Neutrophil (primary cell): ENCODE results near the gene TMEM258.
A peak's percentile ranks its signal among the peaks of the same experiment; 100 is the strongest.

Experiments used
- H3K27ac ChIP-seq: fragments of 200-600 bp; sonication (generic); 2 replicates; pipeline ENCODE4 v1.5.1; 2016; ENCODE audit warnings: mild to moderate bottlenecking, moderate library complexity
- H3K27me3 ChIP-seq: fragments of 200-600 bp; sonication (generic); 2 replicates; pipeline ENCODE4 v1.6.0; 2016; ENCODE audit warnings: mild to moderate bottlenecking
- H3K36me3 ChIP-seq: fragments of 200-600 bp; sonication (generic); 2 replicates; pipeline ENCODE4 v1.5.1; 2017
- H3K4me1 ChIP-seq, 2 experiments: fragments of 200-600 bp in 1 of 2; sonication (generic) in 1 of 2; 1 replicate in 1 of 2; 2 replicates in 1 of 2; pipeline versions ENCODE4 v1.5.1 to v1.6.1; 2013 to 2016; ENCODE audit warnings: low read depth in 1 of 2, low read length in 1 of 2, mild to moderate bottlenecking in 1 of 2, moderate library complexity in 1 of 2; ENCODE audit not compliant: control insufficient read depth in 1 of 2, insufficient read depth in 1 of 2
- H3K4me3 ChIP-seq, 2 experiments: fragments of 200-600 bp in 1 of 2; sonication (generic) in 1 of 2; 1 replicate in 1 of 2; 2 replicates in 1 of 2; pipeline ENCODE4 v1.5.1; 2013 to 2016; ENCODE audit warnings: low read depth in 1 of 2, low read length in 1 of 2, mild to moderate bottlenecking in 1 of 2, moderate library complexity in 1 of 2
- H3K9me3 ChIP-seq: fragments of 200-600 bp; sonication (generic); 2 replicates; pipeline ENCODE4 v1.5.1; 2016
- TF ChIP-seq, protein P1 (sequence below): fragments of 200-600 bp; sonication (generic); IDR thresholded peaks from 2 replicates; pipeline ENCODE4 v1.5.1; 2016; ENCODE audit warnings: antibody characterized with exemption

Gene TMEM258

DNA sequence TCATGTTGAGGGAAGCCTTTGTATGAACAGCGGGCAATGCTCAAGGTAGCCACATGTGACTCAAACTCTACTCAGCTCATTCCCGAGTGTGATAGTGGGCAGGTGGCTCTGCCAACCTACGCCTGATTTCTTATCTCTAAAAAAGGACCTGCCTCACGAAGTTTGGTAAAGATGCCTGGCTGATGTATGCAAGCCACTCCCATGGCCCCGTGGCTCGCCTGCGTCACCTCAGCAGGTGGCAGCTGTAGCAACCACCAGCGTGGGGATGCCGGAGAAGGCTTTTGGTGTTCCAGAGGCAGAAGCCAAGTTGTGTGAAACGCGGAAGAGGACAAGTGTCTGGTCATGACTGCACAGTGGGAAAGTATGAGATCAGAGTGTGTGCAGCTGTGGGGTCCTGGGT is 41.1 kb upstream of the TMEM258 start:
- H3K4me1 ChIP-seq: peaks cover 38 to 51% of the 10 kb centered on the region in 2 experiments
- H3K27ac ChIP-seq: peak overlapping the region; percentile 90
- peaks cover 45% of the 10 kb centered on the region for H3K27me3 ChIP-seq
- no peak overlapping the region for H3K4me3 ChIP-seq
- no peaks in the 10 kb centered on the region for H3K36me3 ChIP-seq
- no peaks in the 10 kb centered on the region for H3K9me3 ChIP-seq
- TF ChIP-seq, protein P1, sequence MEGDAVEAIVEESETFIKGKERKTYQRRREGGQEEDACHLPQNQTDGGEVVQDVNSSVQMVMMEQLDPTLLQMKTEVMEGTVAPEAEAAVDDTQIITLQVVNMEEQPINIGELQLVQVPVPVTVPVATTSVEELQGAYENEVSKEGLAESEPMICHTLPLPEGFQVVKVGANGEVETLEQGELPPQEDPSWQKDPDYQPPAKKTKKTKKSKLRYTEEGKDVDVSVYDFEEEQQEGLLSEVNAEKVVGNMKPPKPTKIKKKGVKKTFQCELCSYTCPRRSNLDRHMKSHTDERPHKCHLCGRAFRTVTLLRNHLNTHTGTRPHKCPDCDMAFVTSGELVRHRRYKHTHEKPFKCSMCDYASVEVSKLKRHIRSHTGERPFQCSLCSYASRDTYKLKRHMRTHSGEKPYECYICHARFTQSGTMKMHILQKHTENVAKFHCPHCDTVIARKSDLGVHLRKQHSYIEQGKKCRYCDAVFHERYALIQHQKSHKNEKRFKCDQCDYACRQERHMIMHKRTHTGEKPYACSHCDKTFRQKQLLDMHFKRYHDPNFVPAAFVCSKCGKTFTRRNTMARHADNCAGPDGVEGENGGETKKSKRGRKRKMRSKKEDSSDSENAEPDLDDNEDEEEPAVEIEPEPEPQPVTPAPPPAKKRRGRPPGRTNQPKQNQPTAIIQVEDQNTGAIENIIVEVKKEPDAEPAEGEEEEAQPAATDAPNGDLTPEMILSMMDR: no peak

DNA sequence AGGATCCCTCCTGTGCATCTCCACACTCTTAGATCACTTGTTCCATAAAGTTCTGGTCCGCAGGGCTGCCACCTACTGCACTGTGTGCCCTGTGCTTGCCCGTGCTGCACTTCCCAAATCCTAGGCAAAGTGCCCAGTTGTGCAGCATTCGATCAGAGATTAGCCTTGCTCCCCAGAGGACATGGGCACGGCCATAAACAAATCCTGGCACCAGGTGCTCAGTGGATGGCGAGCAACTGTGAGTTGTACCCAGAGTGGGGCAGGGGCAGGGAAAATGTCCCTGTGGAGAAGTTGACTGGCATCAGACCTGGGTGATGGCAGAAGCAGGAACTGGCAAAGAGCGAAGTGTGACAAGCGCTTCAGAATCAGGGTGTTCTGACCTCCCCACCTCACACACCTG is 40.4 kb upstream of the TMEM258 start:
- Histone ChIP-seq H3K4me1 (peaks cover 45 to 58% of the 10 kb centered on the region in 2 experiments), H3K4me3 (no peak overlapping the region), H3K9me3 (no peaks in the 10 kb centered on the region), H3K27ac (no peak overlapping the region), H3K27me3 (peaks cover 52% of the 10 kb centered on the region), H3K36me3 (no peaks in the 10 kb centered on the region)
- TF ChIP-seq, protein P1: no peak

GRCh38 chr11:61832207-61832606 is 39.8 kb upstream of the TMEM258 start:
- peaks cover 50 to 64% of the 10 kb centered on the region in 2 experiments for H3K4me1 ChIP-seq
- H3K27me3 ChIP-seq: peaks cover 58% of the 10 kb centered on the region
- TF ChIP-seq, protein P1: no peak
- H3K27ac ChIP-seq: no peak overlapping the region
- H3K36me3 ChIP-seq: no peaks in the 10 kb centered on the region
- H3K9me3 ChIP-seq: no peaks in the 10 kb centered on the region
- H3K4me3 ChIP-seq: no peak overlapping the region

DNA sequence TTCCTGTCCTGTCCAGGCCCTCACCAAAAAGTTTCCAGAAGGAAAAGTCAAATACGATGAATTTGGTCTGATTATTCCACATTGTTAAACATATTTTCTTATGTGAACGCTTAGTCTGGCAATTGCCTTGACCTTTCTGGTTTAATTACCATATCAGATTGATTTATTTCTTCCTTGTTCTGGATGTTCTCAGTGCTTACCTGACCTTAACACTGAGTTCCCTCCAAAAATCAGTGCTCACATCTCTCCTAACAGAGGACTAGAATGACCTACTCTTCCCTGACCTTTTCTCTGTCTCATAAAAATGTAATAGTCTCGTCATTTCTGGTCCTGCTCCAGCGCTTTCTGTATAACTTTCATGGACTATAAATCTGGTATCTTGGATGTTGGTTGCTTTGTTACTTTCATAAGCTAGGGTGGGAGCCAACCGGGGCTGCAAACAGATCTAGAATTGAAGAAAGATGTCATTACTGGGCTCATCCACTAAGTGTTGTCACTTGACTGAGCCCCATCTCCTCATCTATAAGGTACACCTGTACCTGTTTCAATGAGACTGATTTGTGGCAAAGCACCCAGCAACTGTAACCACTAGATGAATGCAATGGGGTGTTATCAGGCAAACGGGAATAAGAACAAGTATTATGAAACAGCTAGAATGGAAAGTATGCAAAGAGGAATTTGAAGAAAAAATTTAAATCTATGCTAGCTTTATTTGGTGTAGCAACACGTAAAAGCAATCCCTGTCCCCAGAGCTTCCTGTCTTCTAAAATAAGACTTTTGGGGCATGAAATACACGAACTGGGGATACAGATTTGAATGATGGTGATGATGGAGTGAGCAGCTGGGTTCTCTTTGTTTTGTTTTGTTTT is 38.1 kb upstream of the TMEM258 start:
- Histone ChIP-seq H3K4me1 (peaks cover 41 to 54% of the 10 kb centered on the region in 2 experiments), H3K36me3 (no peaks in the 10 kb centered on the region), H3K27me3 (peaks cover 75% of the 10 kb centered on the region), H3K9me3 (no peaks in the 10 kb centered on the region), H3K4me3 (no peak overlapping the region), H3K27ac (no peak overlapping the region)
- TF ChIP-seq, protein P1: no peak

GRCh38 chr11:61829806-61830205 is 37.4 kb upstream of the TMEM258 start:
- peaks cover 82% of the 10 kb centered on the region for H3K27me3 ChIP-seq
- TF ChIP-seq, protein P1: no peak
- H3K4me3 ChIP-seq: no peak overlapping the region
- no peak overlapping the region for H3K27ac ChIP-seq
- H3K4me1 ChIP-seq: peaks cover 34 to 48% of the 10 kb centered on the region in 2 experiments
- no peaks in the 10 kb centered on the region for H3K36me3 ChIP-seq
- H3K9me3 ChIP-seq: no peaks in the 10 kb centered on the region
